ENCODE measurements around the gene PDZD7. TPM values are rescaled to one million over a fixed set of nuclear protein-coding genes. Genes with fewer than 3 reads are reported as not detected.
A peak's percentile ranks its signal among the peaks of the same experiment; 100 is the strongest.

The PDZD7 gene
- total and polyA plus RNA-seq, 2 donors from 2014 or later: 1.6 to 1.9 TPM

GRCh38 chr10:101033276-101033675, 2.3 kb upstream of the PDZD7 start:
- Histone ChIP-seq H3K9me3 (ENCODE audit: control insufficient read depth in 2 of 3, insufficient read depth in 1 of 3, low read length in 3 of 3) (no peaks in the 10 kb centered on the region), H3K27me3 (ENCODE audit: control insufficient read depth, insufficient read depth, low read length) (peaks cover 3% of the 10 kb centered on the region), H3K4me3 (ENCODE audit: low read length in 3 of 3) (peak overlapping the region in 2 of 3 donors; percentile 88 to 93), H3K4me1 (ENCODE audit: control insufficient read depth in 2 of 3, insufficient read depth in 2 of 3, low read depth in 1 of 3, low read length in 3 of 3) (peaks cover 0 to 21% (median 5%) of the 10 kb centered on the region in 3 donors), H3K36me3 (ENCODE audit: control insufficient read depth in 2 of 3, insufficient read depth in 3 of 3, low read length in 3 of 3) (peaks cover 0 to 27% (median 18%) of the 10 kb centered on the region in 3 donors), H3K27ac (ENCODE audit: low read depth in 2 of 2, low read length in 2 of 2) (peak overlapping the region; percentile 96 to 97), H3K9ac (ENCODE audit: low read length in 3 of 3) (peak overlapping the region in 1 of 3 donors; percentile 89)
- TF ChIP-seq CTCF (IDR thresholded peaks at IDR 0.05; ENCODE audit: borderline replicate concordance, extremely low read depth, insufficient read depth): no peak
- DNase-seq: peak in 1 of 5 donors; percentile 38
- no peak for FAIRE-seq
- intact Hi-C loops (cut with DNase I): no loop called here

DNA sequence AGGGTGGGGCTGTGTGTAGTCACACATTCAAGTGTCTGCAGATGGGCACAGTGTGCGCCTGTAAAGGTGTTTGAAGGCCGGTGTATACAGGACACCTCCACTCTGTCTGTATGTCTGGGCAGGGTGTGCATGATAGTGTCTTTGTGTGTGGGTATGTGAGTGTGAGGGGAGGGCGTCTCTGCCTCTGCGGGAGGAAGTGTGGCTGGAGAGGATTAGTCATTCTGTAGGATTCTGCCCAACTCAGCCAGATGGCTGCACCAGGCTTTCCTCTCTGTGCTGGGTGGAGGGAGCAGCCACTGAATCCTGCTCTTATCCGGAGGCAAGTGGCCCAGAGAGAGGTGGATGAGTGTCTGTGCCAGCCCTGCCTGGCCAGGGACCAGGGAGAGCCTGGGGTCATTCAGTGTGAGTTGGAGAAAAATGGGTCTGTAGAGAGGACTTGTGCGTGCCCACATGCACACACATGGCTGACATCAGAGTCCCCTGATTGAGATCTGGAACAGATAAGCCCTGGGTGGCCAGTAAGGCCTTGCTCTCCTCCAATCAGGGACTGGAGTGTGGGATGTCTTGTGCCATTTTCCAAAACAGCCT, 1.8 kb upstream of the PDZD7 start:
- intact Hi-C loops (cut with DNase I): no loop called here
- peak in 2 of 5 donors; percentile 63 to 85 for DNase-seq
- H3K4me1 ChIP-seq (ENCODE audit: control insufficient read depth in 2 of 3, insufficient read depth in 2 of 3, low read depth in 1 of 3, low read length in 3 of 3): peaks cover 0 to 21% (median 5%) of the 10 kb centered on the region in 3 donors
- H3K27ac ChIP-seq (ENCODE audit: low read depth in 2 of 2, low read length in 2 of 2): peak overlapping the region; percentile 96 to 97
- FAIRE-seq: no peak
- peak overlapping the region; percentile 21 to 89 (median 26) for H3K9ac ChIP-seq (ENCODE audit: low read length in 3 of 3)
- H3K36me3 ChIP-seq (ENCODE audit: control insufficient read depth in 2 of 3, insufficient read depth in 3 of 3, low read length in 3 of 3): peaks cover 0 to 23% (median 14%) of the 10 kb centered on the region in 3 donors
- peak overlapping the region; percentile 63 to 93 (median 88) for H3K4me3 ChIP-seq (ENCODE audit: low read length in 3 of 3)
- peaks cover 3% of the 10 kb centered on the region for H3K27me3 ChIP-seq (ENCODE audit: control insufficient read depth, insufficient read depth, low read length)
- H3K9me3 ChIP-seq (ENCODE audit: control insufficient read depth in 2 of 3, insufficient read depth in 1 of 3, low read length in 3 of 3): no peaks in the 10 kb centered on the region
- TF ChIP-seq CTCF (IDR thresholded peaks at IDR 0.05; ENCODE audit: borderline replicate concordance, extremely low read depth, insufficient read depth): no peak

- Histone ChIP-seq H3K9me3 (ENCODE audit: control insufficient read depth in 2 of 3, insufficient read depth in 1 of 3, low read length in 3 of 3) (no peaks in the 10 kb centered on the region), H3K9ac (ENCODE audit: low read length in 3 of 3) (peak overlapping the region; percentile 47 to 89 (median 88)), H3K27me3 (ENCODE audit: control insufficient read depth, insufficient read depth, low read length) (peaks cover 3% of the 10 kb centered on the region), H3K27ac (ENCODE audit: low read depth in 2 of 2, low read length in 2 of 2) (peak overlapping the region; percentile 96 to 97), H3K4me1 (ENCODE audit: control insufficient read depth in 2 of 3, insufficient read depth in 2 of 3, low read depth in 1 of 3, low read length in 3 of 3) (peaks cover 0 to 21% (median 5%) of the 10 kb centered on the region in 3 donors), H3K4me3 (ENCODE audit: low read length in 3 of 3) (peak overlapping the region; percentile 64 to 93 (median 88)), H3K36me3 (ENCODE audit: control insufficient read depth in 2 of 3, insufficient read depth in 3 of 3, low read length in 3 of 3) (peaks cover 0 to 18% (median 8%) of the 10 kb centered on the region in 3 donors)
- no peak for TF ChIP-seq CTCF (IDR thresholded peaks at IDR 0.05; ENCODE audit: borderline replicate concordance, extremely low read depth, insufficient read depth)
- DNase-seq (peak; percentile 85 to 95 (median 92)), FAIRE-seq (no peak)
- intact Hi-C loops (cut with DNase I): no loop called here
These were observed 1.1 kb upstream of the PDZD7 start for GRCh38 chr10:101031796-101032636.

Measured in kidney (tissue), 14 donors.